HG03108 (cell line): Measurements from ENCODE around the gene NFKBIL1.
"Not testable (repeated sequence)": the region's sequence is repeated elsewhere in the genome, so short reads cannot be mapped to it uniquely, and the experiment has no call there.

Experiments used
- ATAC-seq: cut with Tn5 transposase; IDR thresholded peaks from one replicate; pipeline ENCODE4 v1.9.1; 2021; ENCODE audit warnings: moderate library complexity; ENCODE audit not compliant: unreplicated experiment

NFKBIL1 gene

DNA sequence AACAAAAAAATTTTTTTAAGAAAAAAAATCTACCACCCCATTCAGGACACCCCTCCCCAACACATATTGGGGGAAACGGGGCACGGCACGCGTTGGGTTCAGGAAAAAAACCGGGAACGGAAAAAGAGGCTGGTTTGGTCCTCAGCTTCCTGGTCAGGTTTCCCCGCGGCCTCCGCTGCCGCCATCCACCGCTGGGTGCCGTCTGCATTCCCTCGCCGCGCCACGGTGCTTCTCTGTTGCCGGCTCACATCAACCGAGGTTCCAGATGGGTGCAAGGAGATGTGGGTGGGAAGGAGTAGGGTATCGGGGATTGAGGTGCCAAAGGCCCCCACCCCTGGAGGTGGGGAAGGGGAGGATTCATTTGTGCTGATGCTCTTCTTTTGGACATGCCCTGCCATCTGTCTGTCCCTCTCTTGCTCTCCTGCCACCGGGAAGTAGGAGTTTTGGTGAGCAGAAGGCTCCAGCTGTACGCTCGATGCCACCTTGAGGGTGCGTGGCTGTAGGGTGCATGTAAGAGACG is 12.8 kb upstream of the NFKBIL1 start:
- no peak for ATAC-seq

DNA sequence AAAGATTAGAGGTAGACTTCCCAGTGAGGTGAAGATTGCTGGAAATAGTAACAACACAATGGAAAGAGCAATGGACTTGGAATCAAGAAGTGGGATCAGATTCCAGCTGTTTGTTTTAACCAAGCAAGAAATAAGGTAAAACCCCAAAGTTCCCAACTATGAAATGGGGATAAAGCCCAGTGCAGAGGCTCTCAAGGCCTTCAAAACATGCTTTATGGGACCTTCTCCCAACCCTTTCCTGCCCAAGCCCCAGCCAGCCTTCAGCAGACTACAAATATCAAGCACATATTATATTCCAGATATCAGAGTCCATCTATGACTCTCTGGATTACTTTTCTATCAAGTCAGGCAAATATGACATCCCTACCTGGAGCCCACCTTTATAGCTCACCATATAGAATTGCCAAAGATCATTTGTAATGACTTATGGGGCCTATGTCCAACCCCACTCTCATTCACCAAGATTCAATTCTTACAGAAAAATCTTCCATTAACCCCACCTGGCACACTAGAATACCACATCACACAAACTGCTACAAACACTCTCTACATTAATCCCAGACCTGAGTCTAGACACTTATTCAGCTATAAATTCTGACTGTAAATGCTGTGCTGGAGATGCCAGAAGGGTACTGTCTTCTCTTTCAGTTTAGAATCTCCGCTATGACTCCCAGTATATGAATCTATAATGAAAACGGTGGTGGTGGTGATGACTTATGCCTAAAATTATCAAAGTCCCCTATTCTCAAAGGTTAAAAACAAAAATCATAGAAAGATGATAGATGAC is 11.7 kb upstream of the NFKBIL1 start:
- no peak for ATAC-seq

DNA sequence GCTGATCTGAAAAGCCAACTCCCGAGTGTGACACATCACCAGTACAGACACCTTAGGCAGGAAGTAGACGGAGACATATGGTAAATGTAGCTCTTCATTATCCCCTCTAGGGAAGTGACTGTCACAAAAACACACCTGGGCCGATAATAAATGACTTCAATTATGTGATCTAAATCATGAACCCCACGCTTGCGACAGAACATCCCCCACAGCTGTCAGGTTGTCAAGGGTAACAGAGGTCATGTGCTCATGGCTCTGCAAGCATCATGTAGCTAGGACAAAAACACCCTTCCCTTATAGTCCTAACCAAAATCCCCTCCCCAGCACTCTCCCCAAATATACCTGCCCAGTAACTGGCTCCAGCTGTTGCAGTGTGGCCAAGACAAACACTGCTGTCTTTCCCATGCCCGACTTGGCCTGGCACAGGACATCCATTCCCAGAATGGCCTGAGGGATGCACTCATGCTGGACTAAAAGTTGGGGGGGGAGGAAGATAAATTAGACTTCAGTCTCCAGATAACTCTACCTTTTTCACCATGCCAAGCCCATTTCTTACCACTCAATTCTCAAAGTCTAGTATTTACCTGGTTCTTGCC is 8.5 kb upstream of the NFKBIL1 start:
- no peak for ATAC-seq

DNA sequence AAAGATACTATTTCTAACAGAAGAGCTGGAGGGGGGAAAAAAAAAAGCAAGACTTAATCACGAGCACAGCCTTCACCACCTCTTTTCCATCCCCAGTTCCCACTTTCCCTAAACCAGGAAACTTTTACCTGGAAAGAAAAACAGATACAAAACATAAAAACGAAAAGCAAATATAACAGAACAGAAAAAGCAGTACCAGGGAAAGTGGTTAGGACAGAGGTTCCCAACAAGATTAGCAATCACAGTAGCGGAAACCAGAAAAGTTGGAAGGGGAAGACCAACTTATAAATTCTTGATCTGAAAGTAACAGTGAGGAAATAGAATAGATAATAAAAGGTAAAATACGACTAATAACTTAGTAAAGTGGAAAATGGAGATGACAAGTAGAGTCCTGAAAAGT is 6.8 kb upstream of the NFKBIL1 start:
- ATAC-seq: no peak

DNA sequence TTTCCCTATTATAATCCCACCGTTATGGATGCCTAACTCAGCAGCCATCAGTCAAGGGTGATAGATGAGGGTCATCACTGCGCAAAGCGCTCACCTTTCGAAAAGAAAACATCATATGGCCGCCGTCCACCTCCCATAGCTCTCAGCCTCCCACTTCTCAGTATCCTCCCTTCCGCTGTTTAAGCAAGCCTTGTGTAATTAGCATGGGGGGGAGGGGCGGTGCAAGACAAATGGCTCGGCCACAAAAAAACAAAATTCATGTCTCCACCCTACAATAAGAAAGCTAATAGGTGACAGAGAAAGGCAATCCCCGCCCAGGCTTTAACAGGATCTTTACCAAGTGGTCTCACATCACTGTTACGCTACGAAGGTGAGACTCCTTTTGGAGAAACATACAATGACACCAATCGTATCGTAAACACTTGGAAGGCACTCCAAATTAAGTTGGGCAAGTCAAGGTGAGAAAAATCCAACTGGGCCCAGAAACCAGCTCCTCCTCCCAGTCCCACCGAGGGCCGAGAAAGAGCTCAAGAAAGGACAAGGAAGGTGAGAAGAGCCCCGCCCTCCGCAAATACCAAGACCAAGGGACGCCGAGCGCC is 6.2 kb upstream of the NFKBIL1 start:
- ATAC-seq: no peak

DNA sequence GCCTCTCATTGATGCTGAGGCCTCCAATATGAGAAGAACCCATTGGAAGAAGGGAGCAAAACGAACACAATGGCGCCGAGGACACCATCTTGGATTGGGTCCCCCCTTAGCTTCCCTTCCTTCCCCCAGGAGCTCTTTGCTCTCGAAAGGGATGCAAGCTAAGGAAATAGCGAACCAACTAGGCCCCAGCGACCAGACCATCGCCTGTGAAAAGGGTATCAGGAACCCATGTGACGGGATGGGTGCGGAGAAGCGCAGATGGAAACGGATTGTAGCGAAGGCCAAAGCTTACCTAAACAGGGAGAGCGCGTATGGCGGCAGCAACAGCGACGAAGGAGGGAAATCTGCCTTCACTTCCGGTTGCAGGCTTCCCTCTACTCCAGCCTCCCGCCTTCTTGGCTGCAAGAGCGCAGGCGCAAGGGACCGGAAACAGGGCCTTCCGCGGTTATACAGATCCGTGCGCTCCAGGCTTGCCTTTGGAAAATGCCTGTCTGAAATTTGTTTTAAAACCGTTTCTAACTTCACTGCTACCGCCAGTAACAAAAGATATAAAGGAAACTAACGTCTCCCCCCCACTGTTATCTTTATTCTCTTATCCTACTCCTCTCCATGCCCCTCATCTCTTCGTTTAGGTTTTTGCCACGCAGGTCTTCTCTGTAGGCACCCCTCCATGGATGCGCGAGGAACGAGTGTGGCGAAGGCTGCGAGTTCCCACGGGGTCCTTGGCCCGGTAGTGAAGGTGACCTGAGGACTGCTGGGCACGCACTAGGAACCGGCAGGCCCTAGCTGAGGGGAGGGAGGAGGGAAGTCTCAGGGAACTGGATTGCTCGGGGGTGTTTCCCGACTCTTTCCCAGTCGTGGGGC is 5.5 kb upstream of the NFKBIL1 start, which contains the start of gene DDX39B:
Gene DDX39B, minus strand, starts transcription at position 346 of the 864 bp plus-strand sequence. CDS start 1,471 bp downstream, outside the sequence.
- ATAC-seq: peak; percentile 41

DNA sequence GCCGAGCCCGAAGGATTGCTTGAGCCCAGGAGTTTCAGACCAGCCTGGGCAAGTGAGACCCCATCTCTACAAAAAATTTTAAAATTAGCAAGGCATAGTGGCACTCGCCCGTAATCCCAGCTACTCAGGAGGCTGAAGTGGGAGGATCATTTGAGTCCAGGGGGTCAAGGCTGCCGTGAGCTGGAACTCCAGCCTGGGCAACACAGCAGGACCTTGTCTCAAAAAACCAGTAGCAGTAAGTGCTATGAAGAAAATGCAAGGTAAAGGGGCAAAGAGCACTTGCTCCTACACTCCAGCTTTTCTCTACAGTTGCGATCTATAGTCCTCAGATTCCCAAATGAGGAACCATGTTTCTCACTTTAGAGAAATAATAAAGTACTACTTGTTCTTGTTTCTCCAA is 3.8 kb upstream of the NFKBIL1 start:
- no peak for ATAC-seq

DNA sequence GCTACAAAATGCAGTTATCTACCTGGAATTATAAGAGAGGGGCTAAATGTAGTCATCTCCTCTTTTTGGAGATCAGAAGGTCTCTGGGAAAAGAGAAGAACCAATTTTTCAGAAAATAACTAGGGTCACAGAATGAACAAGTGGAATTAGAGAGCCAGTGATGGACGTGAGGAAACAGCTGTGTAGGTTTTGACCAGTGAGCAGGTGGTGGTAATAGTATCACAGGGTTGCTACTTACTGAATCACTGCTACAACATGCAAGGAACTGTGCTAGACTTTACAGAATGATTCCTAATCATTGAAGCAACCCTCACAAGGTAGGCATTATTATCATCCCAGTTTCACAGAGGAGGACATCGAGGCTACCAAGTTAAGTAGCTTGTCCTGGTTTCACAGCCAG is 2.7 kb upstream of the NFKBIL1 start:
- ATAC-seq: no peak

DNA sequence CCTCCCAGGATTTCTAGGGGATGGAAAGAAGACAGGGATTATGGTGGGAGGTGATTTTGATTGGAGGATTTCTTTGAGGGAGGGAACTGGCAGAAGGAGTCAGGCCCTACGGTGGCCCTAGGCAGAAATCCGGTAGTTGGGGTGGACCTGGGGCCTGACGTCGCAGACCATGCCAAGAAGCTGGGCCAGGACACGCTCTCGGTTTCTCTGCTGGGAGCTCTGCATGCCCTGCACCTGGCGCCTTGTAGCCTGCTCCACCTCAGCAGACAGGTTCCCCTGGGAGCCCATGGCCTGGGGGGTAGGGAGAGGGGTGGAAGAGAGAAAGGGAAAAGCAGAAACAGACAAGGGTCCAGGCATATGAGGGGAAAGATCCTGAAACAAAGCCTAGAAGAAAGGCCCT is 2.1 kb upstream of the NFKBIL1 start:
- ATAC-seq: no peak

DNA sequence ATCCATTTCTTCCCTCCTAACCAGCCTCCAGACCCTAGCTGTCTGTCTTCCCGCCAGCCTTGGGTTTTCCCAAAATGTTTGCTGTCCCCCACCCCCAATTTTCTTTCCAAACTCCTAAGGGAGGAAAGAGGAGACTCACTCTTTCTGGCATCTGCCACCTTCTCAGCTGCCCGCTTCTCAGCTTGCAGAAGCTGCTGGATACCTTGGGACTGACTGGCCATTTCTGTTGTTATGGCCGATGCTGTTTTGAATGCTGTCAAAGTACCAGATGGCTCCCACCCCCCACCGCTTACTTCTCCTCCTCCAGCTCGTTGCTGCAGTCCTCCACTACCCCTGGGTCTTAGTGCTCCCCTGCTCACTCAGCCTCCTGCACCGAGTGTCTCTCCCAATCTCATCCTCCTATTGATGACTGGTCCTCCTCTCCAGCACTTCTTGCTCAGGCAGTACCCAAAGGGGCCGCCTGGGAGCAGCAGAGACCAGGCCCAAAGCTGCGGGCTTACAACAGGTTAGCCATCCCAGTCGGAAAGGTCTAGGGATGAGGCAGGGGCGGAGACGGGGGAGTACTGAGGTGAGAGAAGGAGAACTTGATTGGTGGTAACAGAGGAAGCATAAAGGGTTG is 960 bp upstream of the NFKBIL1 start, which contains the start of gene ATP6V1G2:
Gene ATP6V1G2, minus strand, starts transcription at position 270 of the 619 bp plus-strand sequence. Its CDS starts 49 bp downstream, at position 221.
- peak; percentile 40 for ATAC-seq

DNA sequence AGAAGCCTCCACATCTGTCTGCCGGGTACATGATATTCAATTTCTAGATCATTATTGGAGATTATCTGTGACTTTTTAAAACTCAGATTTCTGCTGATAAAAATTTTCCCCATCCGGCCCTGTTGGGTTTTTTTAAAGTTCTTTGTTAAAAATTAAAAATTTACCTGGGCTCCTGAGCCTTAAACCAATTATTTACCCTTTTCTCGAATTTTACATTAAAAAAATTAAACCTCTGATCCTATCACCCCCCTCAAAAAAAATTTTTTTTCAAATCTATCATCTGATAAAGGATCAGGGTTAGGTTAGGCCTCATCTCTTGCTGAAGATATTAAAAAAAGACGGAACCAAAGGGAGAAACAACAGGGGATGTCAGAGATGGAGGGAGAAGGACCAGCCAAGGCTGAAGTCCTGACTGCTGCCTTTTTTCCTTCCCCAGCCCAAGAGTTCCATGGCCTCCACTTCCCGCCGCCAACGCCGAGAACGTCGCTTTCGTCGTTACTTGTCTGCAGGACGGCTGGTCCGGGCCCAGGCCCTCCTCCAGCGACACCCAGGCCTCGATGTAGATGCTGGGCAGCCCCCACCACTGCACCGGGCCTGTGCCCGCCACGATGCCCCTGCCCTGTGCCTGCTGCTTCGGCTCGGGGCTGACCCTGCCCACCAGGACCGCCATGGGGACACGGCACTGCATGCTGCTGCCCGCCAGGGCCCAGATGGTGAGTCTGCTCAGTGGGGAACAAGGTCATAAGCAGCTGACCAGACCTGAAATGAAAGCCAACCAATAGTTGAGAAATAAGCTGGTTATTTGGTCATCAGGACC is 527 bp downstream of the NFKBIL1 start:
- ATAC-seq: no peak

DNA sequence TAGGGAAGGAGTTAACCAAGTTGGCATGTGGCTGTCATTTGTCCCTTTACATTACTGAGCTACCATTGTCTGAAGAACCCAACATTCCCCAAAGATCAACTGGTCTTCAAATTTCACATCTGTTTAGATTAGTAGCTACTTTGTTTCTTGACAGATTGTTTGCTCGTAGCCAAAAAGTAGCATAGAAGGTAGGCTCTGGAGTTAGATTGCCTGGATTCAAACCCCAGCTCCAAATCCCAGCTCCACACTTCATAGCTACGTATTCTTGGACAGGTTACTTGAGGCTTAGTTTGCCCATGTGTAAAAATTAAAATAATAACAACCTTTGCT is 1.1 kb downstream of the NFKBIL1 start:
- ATAC-seq: no peak

DNA sequence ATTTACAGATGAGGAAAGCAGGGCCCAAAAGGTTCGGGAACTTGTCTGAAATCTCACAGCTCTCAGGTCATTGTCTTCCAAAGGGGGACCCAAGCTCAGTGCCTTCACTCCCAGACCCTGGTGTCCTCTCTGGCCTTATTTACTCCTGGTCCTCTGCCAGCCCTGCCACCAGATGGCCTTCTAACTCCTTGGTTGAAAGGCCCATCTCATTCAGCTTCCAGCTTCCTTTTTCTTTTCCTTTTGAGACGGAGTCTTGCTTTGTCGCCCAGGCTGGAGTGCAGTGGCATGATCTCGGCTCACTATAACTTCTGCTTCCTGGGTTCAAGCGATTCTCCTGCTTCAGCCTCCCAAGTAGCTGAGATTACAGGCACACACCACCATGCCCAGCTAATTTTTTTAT is 4.0 kb downstream of the NFKBIL1 start:
- not testable (repeated sequence) for ATAC-seq

DNA sequence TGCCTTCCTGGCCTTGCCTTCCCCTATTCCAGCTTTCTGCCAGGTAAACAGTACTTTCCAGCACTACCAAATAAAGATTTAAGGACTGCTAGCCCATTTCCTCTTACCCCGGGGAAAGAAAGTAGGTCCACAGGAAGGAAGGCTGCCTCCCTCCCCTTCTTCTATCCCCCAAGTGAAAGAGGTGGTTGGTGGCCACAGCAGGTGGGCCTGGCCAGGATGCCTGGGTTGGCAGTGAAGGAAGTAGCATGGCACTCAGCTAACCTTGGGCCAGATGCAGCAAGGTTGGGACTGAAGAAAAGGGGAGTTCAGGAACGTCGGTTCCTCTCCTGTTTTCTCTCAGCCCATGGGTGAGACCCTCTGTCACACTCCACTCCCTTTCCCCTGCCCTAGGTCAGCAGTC is 8.9 kb downstream of the NFKBIL1 start:
- no peak for ATAC-seq

DNA sequence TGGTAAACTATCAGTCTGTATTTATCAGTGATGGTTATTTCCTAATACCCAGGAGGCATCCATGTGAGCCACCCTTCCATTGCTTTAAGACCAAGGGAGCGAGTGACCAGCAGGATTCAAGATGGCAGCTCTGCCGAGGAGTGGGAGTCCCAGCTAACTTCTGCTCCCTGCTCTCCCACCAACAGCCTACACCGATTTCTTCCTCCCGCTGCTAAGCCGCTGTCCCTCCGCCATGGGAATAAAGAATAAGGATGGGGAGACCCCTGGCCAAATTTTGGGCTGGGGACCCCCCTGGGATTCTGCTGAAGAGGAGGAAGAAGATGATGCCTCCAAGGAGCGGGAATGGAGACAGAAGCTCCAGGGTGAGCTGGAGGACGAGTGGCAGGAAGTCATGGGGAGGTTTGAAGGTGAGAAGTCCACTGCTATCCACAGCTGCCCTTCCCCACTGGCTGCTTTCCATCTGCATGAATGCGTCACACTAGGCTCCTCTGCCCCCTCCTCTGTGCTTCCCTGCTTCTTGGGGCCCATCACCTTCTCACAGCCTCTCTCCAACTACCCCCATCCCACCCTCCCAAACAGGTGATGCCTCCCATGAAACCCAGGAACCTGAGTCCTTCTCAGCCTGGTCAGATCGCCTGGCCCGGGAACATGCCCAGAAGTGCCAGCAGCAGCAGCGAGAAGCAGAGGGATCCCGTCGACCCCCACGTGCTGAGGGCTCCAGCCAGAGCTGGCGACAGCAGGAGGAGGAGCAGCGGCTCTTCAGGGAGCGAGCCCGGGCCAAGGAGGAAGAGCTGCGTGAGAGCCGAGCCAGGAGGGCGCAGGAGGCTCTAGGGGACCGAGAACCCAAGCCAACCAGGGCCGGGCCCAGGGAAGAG is 10.3 kb downstream of the NFKBIL1 start:
- no peak for ATAC-seq

DNA sequence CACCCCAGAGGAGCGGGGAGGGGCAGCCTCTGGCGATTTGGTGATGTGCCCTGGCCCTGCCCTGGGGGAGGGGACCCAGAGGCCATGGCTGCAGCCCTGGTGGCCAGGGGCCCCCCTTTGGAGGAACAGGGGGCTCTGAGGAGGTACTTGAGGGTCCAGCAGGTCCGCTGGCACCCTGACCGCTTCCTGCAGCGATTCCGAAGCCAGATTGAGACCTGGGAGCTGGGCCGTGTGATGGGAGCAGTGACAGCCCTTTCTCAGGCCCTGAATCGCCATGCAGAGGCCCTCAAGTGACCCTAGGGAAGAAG is 10.9 kb downstream of the NFKBIL1 start:
- no peak for ATAC-seq

DNA sequence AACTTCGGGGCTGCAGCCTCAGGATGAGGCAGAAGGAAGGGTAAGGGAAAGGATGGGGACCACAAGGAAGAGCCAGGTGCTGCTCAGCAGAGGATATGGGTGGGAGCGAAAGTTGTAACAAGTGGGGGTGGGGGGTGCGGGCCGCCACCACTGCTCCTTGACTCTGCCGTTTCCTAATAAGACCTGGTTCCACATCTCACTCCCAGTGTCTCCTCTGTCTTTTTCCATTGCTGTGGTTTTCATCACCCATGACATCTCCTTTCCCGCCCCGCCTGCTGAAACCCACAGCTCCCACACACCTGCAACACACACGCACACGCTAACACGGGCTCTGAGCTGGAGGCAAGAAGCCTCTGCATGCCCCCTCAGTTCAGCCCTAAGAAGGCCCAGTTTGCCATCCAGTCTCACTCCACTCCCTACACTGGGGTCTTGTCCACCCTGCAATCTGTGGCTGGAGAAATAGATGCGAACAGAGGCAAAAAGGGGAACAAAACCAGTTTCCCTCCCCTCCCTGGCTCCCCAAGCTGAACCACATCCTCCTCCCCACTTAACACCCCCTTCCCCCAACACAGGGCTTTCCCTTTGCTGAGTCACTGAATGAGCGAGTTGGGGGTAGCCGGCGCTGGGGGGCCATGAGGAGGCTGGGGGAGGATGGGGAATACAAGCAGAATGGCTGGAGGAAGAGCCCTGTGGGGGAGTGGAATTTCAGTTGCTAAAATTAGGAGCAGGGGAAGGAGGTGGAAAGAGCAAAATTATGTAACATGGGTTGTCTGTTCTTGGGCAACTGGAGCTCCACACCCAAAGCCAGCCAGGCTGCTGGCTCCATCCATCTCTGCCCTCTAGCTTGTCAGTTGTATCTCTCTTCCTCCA is 11.5 kb downstream of the NFKBIL1 start:
- ATAC-seq: no peak

DNA sequence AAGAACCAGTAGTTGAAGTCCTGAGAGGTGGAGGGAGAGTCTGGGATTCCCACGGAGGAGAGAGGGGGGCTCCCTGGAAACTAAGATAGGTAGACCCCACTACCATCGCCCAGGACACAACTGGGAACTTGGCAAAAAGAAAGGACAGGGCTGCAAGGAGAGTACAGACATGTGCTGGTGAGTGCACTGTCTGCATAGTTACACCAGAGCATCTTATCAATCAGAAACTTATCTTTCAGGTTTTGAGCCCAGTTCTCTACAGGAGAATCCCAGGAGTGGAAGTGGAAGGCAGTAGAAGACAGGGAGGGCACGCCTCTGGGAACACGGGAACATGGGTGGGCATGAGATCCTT is 12.2 kb downstream of the NFKBIL1 start:
- no peak for ATAC-seq
